HEK293T (cell line): ENCODE data around the gene ANO1.

Source experiments
- ARNT ChIP-seq: fragments of 450-650 bp; IDR thresholded peaks from 2 replicates; pipeline ENCODE4 v1.6.1; 2017; ENCODE audit warnings: mild to moderate bottlenecking
- LEF1 ChIP-seq: fragments of 450-650 bp; IDR thresholded peaks from 2 replicates; pipeline ENCODE4 v1.6.1; 2017; ENCODE audit warnings: mild to moderate bottlenecking, borderline replicate concordance
- SP1 ChIP-seq: fragments of 450-650 bp; IDR thresholded peaks from 2 replicates; pipeline ENCODE4 v1.6.1; 2017
- ZNF384 ChIP-seq: fragments of 450-650 bp; IDR thresholded peaks from 2 replicates; pipeline ENCODE4 v1.6.1; 2016

GRCh38 chr11:70141486-70142220 lies 63.5 kb downstream of the ANO1 start:
- TF ChIP-seq LEF1 (no peak), ARNT (no peak), SP1 (no peak), ZNF384 (no peak)
